Suprapubic skin (tissue), 4 donors: ENCODE results near the gene ADCY6. TPM values are rescaled to one million over a fixed set of nuclear protein-coding genes. Genes with fewer than 3 reads are reported as not detected.

Experiments
- DNase-seq, 2 donors: peaks; one replicate each; pipeline ENCODE4 v3.0.0-alpha.2; 2019; ENCODE audit warnings: low spot score in 2 of 2
- H3K27ac ChIP-seq: fragments of 200-600 bp; sonication (generic); one replicate; pipeline ENCODE4 v1.5.1; 2019
- H3K27me3 ChIP-seq: fragments of 200-600 bp; sonication (generic); one replicate; pipeline ENCODE4 v1.5.1; 2019
- H3K36me3 ChIP-seq: fragments of 200-600 bp; sonication (generic); one replicate; pipeline ENCODE4 v1.5.1; 2019
- H3K4me1 ChIP-seq: fragments of 200-600 bp; sonication (generic); one replicate; pipeline ENCODE4 v1.5.1; 2019
- H3K4me3 ChIP-seq: fragments of 200-600 bp; sonication (generic); one replicate; pipeline ENCODE4 v1.5.1; 2019; ENCODE audit warnings: mild to moderate bottlenecking
- H3K9me3 ChIP-seq: fragments of 200-600 bp; sonication (generic); one replicate; pipeline ENCODE4 v1.5.1; 2019
- EP300 ChIP-seq: sonication (generic); formaldehyde crosslinking; IDR thresholded peaks from one replicate; pipeline ENCODE4 v1.6.1; 2017; ENCODE audit warnings: antibody characterized with exemption
- POLR2A ChIP-seq, 2 donors: fragments of 450-650 bp; IDR thresholded peaks; one replicate each; pipeline ENCODE4 v1.6.1; 2017; ENCODE audit warnings: antibody characterized with exemption in 2 of 2, mild to moderate bottlenecking in 2 of 2, moderate library complexity in 2 of 2
- POLR2AphosphoS5 ChIP-seq, 3 donors: sonication (generic); formaldehyde crosslinking; IDR thresholded peaks; one replicate each; pipeline ENCODE4 v1.6.1; 2017; ENCODE audit warnings: antibody characterized with exemption in 3 of 3
- WGBS: methylation state at CpG from one replicate; pipeline ENCODE4 v1.1.5; 2018; 5-methylcytosine and 5-hydroxymethylcytosine counted together
- total RNA-seq, 4 donors: library from RNA; depleted of rRNA; stranded (reverse); fragments of >200 nt; gene quantifications; one replicate each; pipeline ENCODE4 v1.1.0, GENCODE V29; 2016
- TF ChIP-seq, protein P1 (sequence below), 2 donors: fragments of 200-600 bp in 1 of 2; fragments of 450-650 bp in 1 of 2; sonication (generic) in 1 of 2; IDR thresholded peaks; one replicate each; pipeline ENCODE4 v1.5.1; 2016 to 2019; ENCODE audit warnings: antibody characterized with exemption in 2 of 2, mild to moderate bottlenecking in 1 of 2, moderate library complexity in 1 of 2

ADCY6 gene
- 10 to 100 TPM; 11.2 to 48.4 (median 19.0) TPM for total RNA-seq

DNA sequence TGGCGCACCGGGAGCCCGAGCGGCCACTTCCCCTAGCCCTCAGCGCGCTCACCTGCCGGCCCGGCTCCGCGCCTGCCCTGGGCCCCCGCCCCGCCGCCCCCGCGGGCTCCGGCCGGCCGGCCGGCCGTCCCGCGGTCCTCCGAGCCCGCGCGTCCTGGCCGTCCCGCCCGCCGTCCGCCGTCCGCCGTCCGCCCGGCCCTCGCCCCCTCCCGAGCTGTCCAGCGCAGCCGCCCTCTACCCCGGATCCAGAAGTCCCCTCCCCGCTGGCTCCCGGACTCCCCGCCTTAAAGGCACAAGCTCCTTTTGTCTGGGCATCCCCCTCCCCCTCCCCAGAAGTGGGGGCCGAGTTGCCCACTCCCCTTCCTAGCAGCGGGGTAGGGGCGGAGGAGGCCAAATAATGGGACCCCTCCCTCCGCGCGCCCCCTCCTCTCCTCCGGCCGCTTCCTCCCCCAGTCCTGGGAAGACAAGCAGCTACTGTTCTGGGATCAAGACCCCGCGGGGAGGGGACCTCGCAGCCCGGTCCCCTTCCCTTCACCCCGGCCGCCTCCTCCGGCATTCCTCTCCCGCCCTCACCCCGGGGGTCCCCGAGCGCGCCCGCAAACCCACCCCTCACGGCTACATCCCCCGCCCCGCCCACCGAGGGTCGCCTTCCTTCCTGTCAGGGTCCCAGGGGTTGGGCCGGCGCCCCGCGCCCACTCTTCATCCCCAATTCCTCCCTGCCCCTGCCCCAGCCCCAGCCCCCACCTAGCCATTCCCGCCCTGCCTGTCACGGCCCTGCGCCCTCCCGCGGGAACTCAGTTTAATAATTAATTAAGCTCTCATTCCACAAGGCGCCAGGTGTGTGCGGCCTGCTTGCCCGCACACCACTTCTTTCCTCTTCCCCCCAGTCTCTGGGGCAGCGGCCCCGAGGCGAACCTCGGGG lies at the start of gene ADCY6:
Gene ADCY6, minus strand, starts transcription at position 236 of the 922 bp plus-strand sequence. CDS start 5,655 bp downstream, outside the sequence.
- DNase-seq = peak; percentile 87 to 91
- TF ChIP-seq POLR2AphosphoS5 (IDR thresholded peaks at IDR 0.05) (no peak), POLR2A (IDR thresholded peaks at IDR 0.05) (no peak), EP300 (no peak)
- TF ChIP-seq, protein P1, sequence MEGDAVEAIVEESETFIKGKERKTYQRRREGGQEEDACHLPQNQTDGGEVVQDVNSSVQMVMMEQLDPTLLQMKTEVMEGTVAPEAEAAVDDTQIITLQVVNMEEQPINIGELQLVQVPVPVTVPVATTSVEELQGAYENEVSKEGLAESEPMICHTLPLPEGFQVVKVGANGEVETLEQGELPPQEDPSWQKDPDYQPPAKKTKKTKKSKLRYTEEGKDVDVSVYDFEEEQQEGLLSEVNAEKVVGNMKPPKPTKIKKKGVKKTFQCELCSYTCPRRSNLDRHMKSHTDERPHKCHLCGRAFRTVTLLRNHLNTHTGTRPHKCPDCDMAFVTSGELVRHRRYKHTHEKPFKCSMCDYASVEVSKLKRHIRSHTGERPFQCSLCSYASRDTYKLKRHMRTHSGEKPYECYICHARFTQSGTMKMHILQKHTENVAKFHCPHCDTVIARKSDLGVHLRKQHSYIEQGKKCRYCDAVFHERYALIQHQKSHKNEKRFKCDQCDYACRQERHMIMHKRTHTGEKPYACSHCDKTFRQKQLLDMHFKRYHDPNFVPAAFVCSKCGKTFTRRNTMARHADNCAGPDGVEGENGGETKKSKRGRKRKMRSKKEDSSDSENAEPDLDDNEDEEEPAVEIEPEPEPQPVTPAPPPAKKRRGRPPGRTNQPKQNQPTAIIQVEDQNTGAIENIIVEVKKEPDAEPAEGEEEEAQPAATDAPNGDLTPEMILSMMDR (IDR thresholded peaks at IDR 0.05) = no peak
- Histone ChIP-seq H3K27ac (peak within 1 kb of the TSS; percentile 86), H3K27me3 (no peaks in the 10 kb centered on the region), H3K9me3 (no peaks in the 10 kb centered on the region), H3K4me3 (peak within 1 kb of the TSS; percentile 82), H3K36me3 (no peaks in the 10 kb centered on the region), H3K4me1 (peaks cover 33% of the 10 kb centered on the region)
- under 1% methylated on average over 38 of the region's 86 CpGs for whole genome bisulfite sequencing

DNA sequence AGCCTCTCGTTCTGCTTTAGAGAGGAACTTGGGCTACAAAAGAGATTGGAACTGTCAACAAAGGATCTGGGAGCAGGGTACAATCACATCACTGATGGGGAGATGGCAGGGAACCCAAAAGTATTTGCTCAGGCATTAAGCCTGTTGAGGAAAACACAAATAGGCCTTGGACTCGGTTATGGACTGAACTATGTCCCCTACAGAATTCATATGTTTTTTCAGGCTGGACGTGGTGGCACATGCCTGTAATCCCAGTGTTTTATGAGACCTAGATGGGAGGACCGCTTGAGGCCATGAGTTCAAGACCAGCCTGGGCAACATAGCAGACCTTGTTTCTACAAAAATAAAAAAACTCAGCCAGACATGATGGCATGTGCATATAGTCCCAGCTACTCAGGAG lies 49.2 kb upstream of the ADCY6 start:
- H3K36me3 ChIP-seq = peaks cover 90% of the 10 kb centered on the region
- no peaks in the 10 kb centered on the region for H3K27me3 ChIP-seq
- no peak for DNase-seq
- H3K9me3 ChIP-seq = no peaks in the 10 kb centered on the region
- TF ChIP-seq EP300 = no peak
- no peak for TF ChIP-seq POLR2AphosphoS5 (IDR thresholded peaks at IDR 0.05)
- TF ChIP-seq, protein P1 (IDR thresholded peaks at IDR 0.05) = no peak
- no peak for TF ChIP-seq POLR2A (IDR thresholded peaks at IDR 0.05)
- WGBS = 88% methylated on average over 4 of the region's 4 CpGs
- no peak overlapping the region for H3K27ac ChIP-seq
- H3K4me3 ChIP-seq = no peak overlapping the region
- H3K4me1 ChIP-seq = no peaks in the 10 kb centered on the region

DNA sequence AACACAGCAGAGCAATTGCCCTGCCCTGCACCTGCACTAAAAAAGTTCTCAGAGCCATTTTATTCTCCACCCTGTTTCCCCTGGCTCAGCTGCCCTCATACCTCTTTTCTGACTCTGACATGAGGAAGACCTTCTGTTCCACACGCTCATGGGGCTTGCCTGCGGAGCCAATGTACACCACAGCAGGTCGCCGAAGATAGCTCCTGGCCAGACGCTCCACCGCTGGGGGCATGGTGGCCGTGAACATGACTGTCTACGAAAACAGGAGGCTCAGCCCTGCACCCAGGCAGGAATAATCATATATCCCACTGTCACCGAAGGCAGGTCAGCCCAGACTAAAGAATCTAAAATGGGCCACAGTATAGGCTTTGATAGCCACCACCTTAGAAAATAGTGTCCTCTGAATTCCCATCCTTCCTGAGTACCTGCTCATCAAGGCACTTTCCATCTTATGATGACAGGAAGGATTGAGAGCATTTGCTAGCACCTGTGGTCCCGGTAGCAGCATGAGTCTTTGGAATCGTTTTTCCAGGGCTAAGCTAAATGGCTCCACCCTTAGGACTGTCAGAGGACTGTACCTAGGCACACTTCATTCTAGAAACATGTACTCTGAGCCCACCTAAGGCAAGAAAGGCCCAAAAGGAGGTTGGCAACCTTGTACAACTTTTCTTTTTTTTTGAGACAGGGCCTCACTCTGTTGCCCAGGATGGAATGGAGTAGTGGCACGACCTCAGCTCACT lies 43.6 kb upstream of the ADCY6 start:
- H3K4me3 ChIP-seq = no peak overlapping the region
- TF ChIP-seq EP300 (no peak), POLR2AphosphoS5 (IDR thresholded peaks at IDR 0.05) (no peak), POLR2A (IDR thresholded peaks at IDR 0.05) (no peak)
- TF ChIP-seq, protein P1 (IDR thresholded peaks at IDR 0.05) = no peak
- no peaks in the 10 kb centered on the region for H3K9me3 ChIP-seq
- peaks cover 4% of the 10 kb centered on the region for H3K4me1 ChIP-seq
- WGBS = 92% methylated on average over 12 of the region's 12 CpGs
- H3K27ac ChIP-seq = no peak overlapping the region
- H3K27me3 ChIP-seq = no peaks in the 10 kb centered on the region
- peaks cover 97% of the 10 kb centered on the region for H3K36me3 ChIP-seq
- DNase-seq = no peak

DNA sequence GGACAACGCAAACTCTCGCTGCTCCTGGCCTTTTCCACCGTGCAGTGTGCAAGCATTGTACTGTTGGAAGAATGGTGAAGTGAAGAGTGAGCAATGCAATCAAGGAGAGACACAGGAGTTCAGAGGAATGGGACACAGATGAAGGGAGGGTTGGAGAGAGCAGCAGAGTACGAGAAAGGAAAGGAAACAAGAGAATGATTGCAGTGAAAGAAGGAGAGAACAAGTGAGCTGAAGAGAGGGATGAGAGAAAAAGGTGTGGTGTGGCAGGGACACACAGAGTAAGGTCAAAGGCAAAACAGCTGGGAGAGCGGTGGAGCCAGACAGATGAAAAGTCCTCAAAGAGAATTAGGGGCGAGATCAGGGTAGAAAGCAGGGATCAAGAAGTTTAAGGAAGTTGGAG lies 42.4 kb upstream of the ADCY6 start:
- Histone ChIP-seq H3K27ac (no peak overlapping the region), H3K4me1 (peaks cover 4% of the 10 kb centered on the region), H3K9me3 (no peaks in the 10 kb centered on the region), H3K27me3 (no peaks in the 10 kb centered on the region), H3K36me3 (peaks cover 95% of the 10 kb centered on the region), H3K4me3 (no peak overlapping the region)
- DNase-seq = no peak
- WGBS = 82% methylated on average over 6 of the region's 6 CpGs
- TF ChIP-seq POLR2AphosphoS5 (IDR thresholded peaks at IDR 0.05) (no peak), EP300 (no peak), POLR2A (IDR thresholded peaks at IDR 0.05) (no peak)
- TF ChIP-seq, protein P1 (IDR thresholded peaks at IDR 0.05) = no peak
